K562 (cell line): ENCODE results near the gene HS3ST4.

Experiments used
- BRF1 ChIP-seq: IDR thresholded peaks from 3 replicates; pipeline ENCODE4 v1.6.1; 2011; ENCODE audit warnings: borderline replicate concordance, mild to moderate bottlenecking; ENCODE audit not compliant: insufficient read length; ENCODE audit errors: extremely low read depth
- CEBPB ChIP-seq: fragments of 450-650 bp; IDR thresholded peaks from 2 replicates; pipeline ENCODE4 v1.6.1; 2016; ENCODE audit warnings: missing genetic modification characterization, missing compliant biosample characterization
- FOXO4 ChIP-seq: fragments of 450-650 bp; formaldehyde crosslinking; IDR thresholded peaks from 2 replicates; pipeline ENCODE4 v1.4.0; 2020; ENCODE audit warnings: mild to moderate bottlenecking, moderate library complexity
- FOXP4 ChIP-seq: sonication (generic); formaldehyde crosslinking; IDR thresholded peaks from 2 replicates; pipeline ENCODE4 v1.8.0; 2022; ENCODE audit warnings: mild to moderate bottlenecking, missing genetic modification reagents, borderline replicate concordance
- KLF13 ChIP-seq: fragments of 450-650 bp; IDR thresholded peaks from 2 replicates; pipeline ENCODE4 v1.6.1; 2016; ENCODE audit warnings: missing genetic modification characterization, low read depth, mild to moderate bottlenecking, missing compliant biosample characterization, moderate library complexity, borderline replicate concordance
- RCOR1 ChIP-seq, 2 experiments: IDR thresholded peaks; 2 replicates each; pipeline ENCODE4 v1.6.1; 2012; ENCODE audit warnings: low read depth in 2 of 2, low read length in 2 of 2, borderline replicate concordance in 1 of 2, improper control_type of control experiment in 1 of 2
- ZNF121 ChIP-seq: sonication (generic); formaldehyde crosslinking; conservative IDR thresholded peaks from 2 replicates; pipeline ENCODE4 v1.8.0; 2022; ENCODE audit warnings: missing genetic modification reagents
- ZNF175 ChIP-seq: fragments of 200-800 bp; sonication (Bioruptor generic); IDR thresholded peaks from 2 replicates; pipeline ENCODE4 v1.6.1; 2016; ENCODE audit warnings: low read depth, mild to moderate bottlenecking, missing genetic modification characterization, missing compliant biosample characterization

- TF ChIP-seq KLF13, result no peak
- TF ChIP-seq BRF1, result no peak
- TF ChIP-seq CEBPB (tag), result no peak
- no peak for TF ChIP-seq RCOR1 (IDR thresholded peaks at IDR 0.05; ENCODE audit: borderline replicate concordance in 1 of 2, low read depth in 2 of 2, low read length in 2 of 2)
- TF ChIP-seq ZNF121, result no peak
- TF ChIP-seq FOXO4 (CRISPR knock-in tag), result no peak
- no peak for TF ChIP-seq ZNF175 (CRISPR knock-in tag)
- TF ChIP-seq FOXP4 (CRISPR knock-in tag), result no peak
Observed at GRCh38 chr16:25854141-25854540, 162.4 kb downstream of the HS3ST4 start.
